NCI-H774 (cell line): ENCODE results near the gene CALHM2.

Source experiments
- DNase-seq: peaks from one replicate; lab custom pipeline; 2025; lab: John Stamatoyannopoulos, UW

Gene CALHM2

GRCh38 chr10:103475437-103475836 is 23.3 kb upstream of the CALHM2 start:
- DNase-seq = no peak

GRCh38 chr10:103474077-103474476 is 21.9 kb upstream of the CALHM2 start:
- no peak for DNase-seq

GRCh38 chr10:103473261-103473671 is 21.1 kb upstream of the CALHM2 start:
- DNase-seq = no peak

- DNase-seq = no peak
Measured at GRCh38 chr10:103472005-103472404, 19.8 kb upstream of the CALHM2 start.

- no peak for DNase-seq
Measured at GRCh38 chr10:103470761-103471653, 18.8 kb upstream of the CALHM2 start.

- DNase-seq = no peak
Measured at GRCh38 chr10:103469201-103469600, 17.0 kb upstream of the CALHM2 start.

- DNase-seq = no peak
Measured at GRCh38 chr10:103467406-103467805, 15.2 kb upstream of the CALHM2 start.

- no peak for DNase-seq
Measured at GRCh38 chr10:103466734-103467133, 14.6 kb upstream of the CALHM2 start.

- no peak for DNase-seq
Measured at GRCh38 chr10:103465411-103466179, 13.4 kb upstream of the CALHM2 start.

GRCh38 chr10:103463499-103463898 is 11.3 kb upstream of the CALHM2 start:
- no peak for DNase-seq

- no peak for DNase-seq
Measured at GRCh38 chr10:103459615-103460014, 7.4 kb upstream of the CALHM2 start.

- peak; percentile 3 for DNase-seq
Measured at GRCh38 chr10:103458720-103459119, 6.5 kb upstream of the CALHM2 start, which contains the start of gene CALHM1. CALHM1 (minus strand) TSS chr10:103458900; CDS start chr10:103458751, 149 bp downstream.

GRCh38 chr10:103457896-103458583 is 5.9 kb upstream of the CALHM2 start:
- DNase-seq = no peak

GRCh38 chr10:103457176-103457712 is 5.1 kb upstream of the CALHM2 start:
- DNase-seq = no peak

- DNase-seq = no peak
Measured at GRCh38 chr10:103456074-103456660, 4.0 kb upstream of the CALHM2 start.

- DNase-seq = no peak
Measured at GRCh38 chr10:103455235-103455634, 3.1 kb upstream of the CALHM2 start.

GRCh38 chr10:103454026-103454425 is 1.9 kb upstream of the CALHM2 start:
- DNase-seq = no peak

GRCh38 chr10:103452506-103453230 is 498 bp upstream of the CALHM2 start:
- DNase-seq = no peak

- DNase-seq = no peak
Measured at GRCh38 chr10:103451091-103451813, 918 bp downstream of the CALHM2 start.

- DNase-seq = no peak
Measured at GRCh38 chr10:103450201-103450695, 1.9 kb downstream of the CALHM2 start.
